HL-60 (cell line): Measurements from ENCODE around the gene LDB2.

Experiments
- CTCF ChIP-seq: IDR thresholded peaks from one replicate; pipeline ENCODE4 v1.5.1; 2011; ENCODE audit warnings: low read length, control low read depth, inconsistent platforms; ENCODE audit not compliant: insufficient read depth
- REST ChIP-seq: IDR thresholded peaks from 2 replicates; pipeline ENCODE4 v1.6.1; 2012; ENCODE audit warnings: low read depth; ENCODE audit not compliant: insufficient replicate concordance

- TF ChIP-seq CTCF (no peak), REST (no peak)
Measured at GRCh38 chr4:16627999-16628398, 270.4 kb downstream of the LDB2 start.
